T-helper 2 cell treated with Interferon-gamma antibody and Interleukin-4, amounts not matched to agents 100 ng/mL and 5 ng/mL, for 36 hours (primary cell): ENCODE data around the gene SCYGR1. TPM values are rescaled to one million over a fixed set of nuclear protein-coding genes. Genes with fewer than 3 reads are reported as not detected.
"Not testable (repeated sequence)": the region's sequence is repeated elsewhere in the genome, so short reads cannot be mapped to it uniquely, and the experiment has no call there.

Source experiments
- intact Hi-C: fragments of 100-400 bp; cut with micrococcal nuclease; formaldehyde crosslinking; loops from one replicate; pipeline ENCODE4 v1.15.1; 2023
- total RNA-seq: library from RNA; stranded (reverse); gene quantifications from 2 replicates; pipeline ENCODE4 v1.2.3, GENCODE V29; 2022

SCYGR1 gene
- total RNA-seq, 1 donor from 2014 or later: not detected

- intact Hi-C loops: no loop called here
Observed at GRCh38 chr2:227402959-227403358, 15.2 kb upstream of the SCYGR1 start.

- intact Hi-C loops: no loop called here
Observed at GRCh38 chr2:227402321-227402720, 14.6 kb upstream of the SCYGR1 start.

GRCh38 chr2:227401550-227401949 lies 13.8 kb upstream of the SCYGR1 start:
- intact Hi-C loops: no loop called here

GRCh38 chr2:227398684-227399670 lies 11.2 kb upstream of the SCYGR1 start:
- intact Hi-C loops: no loop called here

GRCh38 chr2:227397562-227397961 lies 9.8 kb upstream of the SCYGR1 start:
- intact Hi-C loops: no loop called here

GRCh38 chr2:227395556-227395955 lies 7.8 kb upstream of the SCYGR1 start:
- intact Hi-C loops: no loop called here

- intact Hi-C loops: no loop called here
Observed at GRCh38 chr2:227394401-227394800, 6.7 kb upstream of the SCYGR1 start.

GRCh38 chr2:227390468-227391256 lies 2.9 kb upstream of the SCYGR1 start:
- intact Hi-C loops: no loop called here

- intact Hi-C loops: no loop called here
Observed at GRCh38 chr2:227389661-227390060, 1.9 kb upstream of the SCYGR1 start.

- intact Hi-C loops: no loop called here
Observed at GRCh38 chr2:227389231-227389630, 1.5 kb upstream of the SCYGR1 start.

- intact Hi-C loops: no loop called here
Observed at GRCh38 chr2:227388537-227389011, 825 bp upstream of the SCYGR1 start.

- intact Hi-C loops: no loop called here
Observed at GRCh38 chr2:227386630-227387029, 1.1 kb downstream of the SCYGR1 start.

GRCh38 chr2:227383686-227384085 lies 4.1 kb downstream of the SCYGR1 start:
- intact Hi-C loops: no loop called here

- intact Hi-C loops: not testable (repeated sequence)
Observed at GRCh38 chr2:227382241-227382835, 5.4 kb downstream of the SCYGR1 start.

GRCh38 chr2:227379095-227379494 lies 8.7 kb downstream of the SCYGR1 start, which contains the start of gene TM4SF20:
TM4SF20 (minus strand) TSS chr2:227379306; CDS start chr2:227379268, 38 bp downstream.
- intact Hi-C loops: no loop called here

GRCh38 chr2:227378371-227378782 lies 9.4 kb downstream of the SCYGR1 start:
- intact Hi-C loops: no loop called here

- intact Hi-C loops: no loop called here
Observed at GRCh38 chr2:227377467-227378351, 10.0 kb downstream of the SCYGR1 start.

GRCh38 chr2:227376656-227377396 lies 10.9 kb downstream of the SCYGR1 start:
- intact Hi-C loops: no loop called here

GRCh38 chr2:227374158-227374557 lies 13.6 kb downstream of the SCYGR1 start:
- intact Hi-C loops: no loop called here

- intact Hi-C loops: no loop called here
Observed at GRCh38 chr2:227373389-227373788, 14.4 kb downstream of the SCYGR1 start.
